Neural crest cell (in vitro differentiated cells): Measurements from ENCODE around the gene CHMP4A. TPM values are rescaled to one million over a fixed set of nuclear protein-coding genes. Genes with fewer than 3 reads are reported as not detected.

ENCODE experiments used
- DNase-seq: peaks from one replicate; pipeline ENCODE4 v3.0.0; 2021; ENCODE audit warnings: low read depth, mixed read lengths, low spot score
- H3K27ac Mint-ChIP-seq: one replicate; pipeline ENCODE4 v1.8.0; 2021; ENCODE audit warnings: mild to moderate bottlenecking, mixed read lengths; ENCODE audit not compliant: unreplicated experiment
- H3K27me3 Mint-ChIP-seq: 2 replicates; pipeline ENCODE4 v1.8.0; 2021; ENCODE audit warnings: low read depth, mild to moderate bottlenecking, mixed read lengths
- H3K36me3 Mint-ChIP-seq: 2 replicates; pipeline ENCODE4 v1.8.0; 2021; ENCODE audit warnings: low read depth, mild to moderate bottlenecking, mixed read lengths
- H3K4me1 Mint-ChIP-seq: 2 replicates; pipeline ENCODE4 v1.8.0; 2021; ENCODE audit warnings: mixed read lengths
- H3K4me3 Mint-ChIP-seq: one replicate; pipeline ENCODE4 v1.8.0; 2021; ENCODE audit warnings: mild to moderate bottlenecking, mixed read lengths
- H3K9me3 Mint-ChIP-seq: 2 replicates; pipeline ENCODE4 v1.8.0; 2021; ENCODE audit warnings: mixed read lengths
- CTCF ChIP-seq: fragments of 200-600 bp; sonication (generic); conservative IDR thresholded peaks from 2 replicates; pipeline ENCODE4 v1.5.0; 2021; ENCODE audit warnings: antibody characterized with exemption, mild to moderate bottlenecking
- total RNA-seq: library from RNA; stranded (reverse); gene quantifications from 2 replicates; pipeline ENCODE4 v1.2.1, GENCODE V29; 2021

Gene CHMP4A
- total RNA-seq, 1 donor from 2014 or later = 44.7 TPM

DNA sequence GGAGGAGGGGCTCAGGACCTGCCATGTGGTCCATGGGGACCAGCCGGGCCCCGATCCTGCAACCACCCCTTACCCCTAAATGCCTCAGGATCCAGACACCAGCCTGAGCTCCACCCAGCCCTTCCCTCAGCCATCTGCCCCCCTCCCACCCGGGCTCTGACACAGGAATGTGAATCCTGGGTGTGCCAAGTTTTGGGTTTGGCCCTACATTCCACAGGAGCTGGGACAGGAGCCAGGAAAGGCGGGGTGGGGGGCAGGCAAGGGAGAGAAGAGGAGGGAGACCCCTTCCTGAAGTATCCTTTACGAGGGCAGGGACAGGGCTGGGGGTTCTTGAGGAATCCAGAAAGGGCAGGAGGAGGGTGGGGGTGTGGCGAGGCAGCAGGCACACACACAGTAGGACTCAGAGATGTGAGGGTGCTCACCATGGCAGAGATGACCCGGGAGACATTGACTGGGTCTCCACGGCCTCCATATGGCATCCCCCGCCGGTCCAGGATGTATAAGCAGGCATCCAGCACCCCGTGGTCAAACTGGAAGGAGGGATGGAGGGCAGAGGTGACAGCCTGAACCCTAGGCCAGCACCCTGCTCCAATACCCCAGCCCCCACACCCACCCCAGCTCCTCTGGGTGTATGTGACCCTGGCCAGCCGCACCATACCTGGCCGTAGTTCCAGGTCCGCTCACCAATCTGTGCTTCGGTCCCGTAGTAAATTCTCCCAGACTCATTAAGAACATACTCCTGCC is 46.2 kb upstream of the CHMP4A start:
- Mint-ChIP-seq H3K4me1 (no peaks in the 10 kb centered on the region), H3K36me3 (no peaks in the 10 kb centered on the region), H3K4me3 (no peak overlapping the region), H3K27me3 (no peaks in the 10 kb centered on the region), H3K27ac (no peak overlapping the region), H3K9me3 (no peaks in the 10 kb centered on the region)
- no peak for TF ChIP-seq CTCF
- no peak for DNase-seq

GRCh38 chr14:24258548-24259265 is 45.4 kb upstream of the CHMP4A start:
- H3K27me3 Mint-ChIP-seq = no peaks in the 10 kb centered on the region
- H3K4me1 Mint-ChIP-seq = no peaks in the 10 kb centered on the region
- TF ChIP-seq CTCF = no peak
- H3K4me3 Mint-ChIP-seq = no peak overlapping the region
- no peaks in the 10 kb centered on the region for H3K9me3 Mint-ChIP-seq
- H3K36me3 Mint-ChIP-seq = no peaks in the 10 kb centered on the region
- H3K27ac Mint-ChIP-seq = no peak overlapping the region
- DNase-seq = no peak

DNA sequence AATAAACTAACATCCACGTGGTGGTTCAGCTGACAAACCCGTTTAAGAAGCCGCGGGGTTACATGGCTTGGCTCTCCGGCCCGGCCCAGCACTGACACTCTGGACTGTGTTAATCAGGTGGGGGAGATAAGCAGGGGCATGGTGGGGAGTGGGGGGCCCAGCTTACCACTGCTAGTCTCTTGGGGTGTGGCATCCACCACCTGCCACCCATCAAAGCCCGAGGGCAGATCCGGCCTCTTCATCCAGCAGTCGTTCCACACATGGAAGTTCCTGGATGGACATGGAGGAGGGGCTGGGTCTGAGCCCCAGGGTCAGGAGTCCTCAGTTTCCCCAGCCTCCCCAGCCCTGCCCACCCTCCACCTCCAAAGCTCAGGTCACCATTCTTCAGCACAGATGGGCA is 44.8 kb upstream of the CHMP4A start:
- Mint-ChIP-seq H3K4me1 (no peaks in the 10 kb centered on the region), H3K4me3 (no peak overlapping the region)
- no peak for TF ChIP-seq CTCF

GRCh38 chr14:24256960-24257359 is 43.7 kb upstream of the CHMP4A start:
- H3K4me3 Mint-ChIP-seq = no peak overlapping the region
- H3K36me3 Mint-ChIP-seq = no peaks in the 10 kb centered on the region
- DNase-seq = no peak
- H3K4me1 Mint-ChIP-seq = no peaks in the 10 kb centered on the region
- TF ChIP-seq CTCF = no peak
- no peaks in the 10 kb centered on the region for H3K27me3 Mint-ChIP-seq
- no peak overlapping the region for H3K27ac Mint-ChIP-seq
- H3K9me3 Mint-ChIP-seq = no peaks in the 10 kb centered on the region

More for the DNA sequence above, 44.8 kb upstream of the CHMP4A start:
- Mint-ChIP-seq H3K27ac (no peak overlapping the region), H3K9me3 (no peaks in the 10 kb centered on the region), H3K27me3 (no peaks in the 10 kb centered on the region), H3K36me3 (no peaks in the 10 kb centered on the region)
- no peak for DNase-seq

DNA sequence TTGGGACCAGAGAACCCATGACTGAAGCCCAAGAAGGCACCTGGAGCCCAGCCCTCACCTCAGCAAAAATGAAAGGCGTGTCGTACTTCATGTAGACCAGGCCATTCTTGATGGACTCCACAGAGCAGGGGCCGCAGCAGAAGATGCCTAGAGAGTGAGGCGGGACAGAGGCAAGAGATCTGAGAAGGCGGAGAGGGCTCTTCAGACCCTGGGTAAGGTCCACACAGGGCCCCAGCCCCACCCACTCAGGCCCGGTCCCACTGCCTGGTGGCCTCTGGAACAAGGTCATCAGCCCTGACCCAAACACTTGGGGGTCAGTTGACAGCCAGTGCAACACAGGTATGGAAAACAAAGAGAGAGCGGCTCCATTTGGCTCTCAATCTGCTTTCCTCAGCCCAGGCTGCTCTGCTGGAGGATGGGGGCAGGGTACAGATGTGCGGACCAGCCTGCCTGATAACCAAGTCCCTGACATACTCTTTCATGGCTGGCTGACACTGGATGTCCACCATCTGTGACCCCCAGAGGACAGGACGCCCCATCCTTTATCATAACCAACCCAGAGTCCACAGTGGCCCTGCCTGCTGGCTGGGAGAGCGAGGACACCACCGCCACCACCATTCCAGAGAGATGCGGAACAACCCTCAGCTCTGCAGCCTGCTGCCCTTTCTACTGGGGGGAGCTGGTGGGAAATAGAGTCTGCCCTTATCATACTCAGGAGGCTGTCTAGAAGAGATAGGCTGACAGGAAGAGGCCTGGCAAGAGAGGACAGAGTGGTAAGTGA is 42.8 kb upstream of the CHMP4A start:
- no peak for TF ChIP-seq CTCF
- Mint-ChIP-seq H3K36me3 (no peaks in the 10 kb centered on the region), H3K4me1 (no peaks in the 10 kb centered on the region), H3K27me3 (no peaks in the 10 kb centered on the region), H3K4me3 (no peak overlapping the region), H3K9me3 (no peaks in the 10 kb centered on the region), H3K27ac (no peak overlapping the region)
- no peak for DNase-seq
